NCI-H1417 treated with DMSO at 0.1 percent for 48 hours (cell line): Measurements from ENCODE around the gene NUP85.
"Not testable (repeated sequence)": the region's sequence is repeated elsewhere in the genome, so short reads cannot be mapped to it uniquely, and the experiment has no call there.

ENCODE experiments used
- DNase-seq: peaks from one replicate; lab custom pipeline; 2025; lab: John Stamatoyannopoulos, UW

The NUP85 gene

GRCh38 chr17:75269844-75270217 lies 64.4 kb downstream of the NUP85 start:
- no peak for DNase-seq

GRCh38 chr17:75270218-75270965 lies 64.9 kb downstream of the NUP85 start:
- no peak for DNase-seq

GRCh38 chr17:75270966-75271232 lies 65.4 kb downstream of the NUP85 start, which contains the start of gene MIF4GD:
MIF4GD (minus strand) TSS chr17:75271231; CDS start chr17:75270195, 1,036 bp downstream.
- DNase-seq = no peak

GRCh38 chr17:75271233-75271954 lies 65.9 kb downstream of the NUP85 start:
- peak; percentile 12 for DNase-seq

- DNase-seq = no peak
These were observed 66.7 kb downstream of the NUP85 start for GRCh38 chr17:75271955-75272847.

- no peak for DNase-seq
These were observed 67.3 kb downstream of the NUP85 start for GRCh38 chr17:75272848-75273184.

GRCh38 chr17:75273977-75274708 lies 68.7 kb downstream of the NUP85 start:
- DNase-seq = no peak

GRCh38 chr17:75277664-75278071 lies 72.2 kb downstream of the NUP85 start:
- DNase-seq = no peak

- not testable (repeated sequence) for DNase-seq
These were observed 74.7 kb downstream of the NUP85 start for GRCh38 chr17:75280189-75280588.

- no peak for DNase-seq
These were observed 79.6 kb downstream of the NUP85 start for GRCh38 chr17:75285123-75285522.
